ENCODE measurements around the gene CASP8.
A peak's percentile ranks its signal among the peaks of the same experiment; 100 is the strongest.

The CASP8 gene

GRCh38 chr2:201260302-201260800, at the start of gene CASP8:
TSS of gene CASP8 (plus strand) at chr2:201260536. CDS start at chr2:201266487, 5,951 bp downstream.
- H3K36me3 ChIP-seq (ENCODE audit: insufficient read depth, low read length) = peaks cover under 1% of the 10 kb centered on the region
- peaks cover 25% of the 10 kb centered on the region for H4K20me1 ChIP-seq (ENCODE audit: insufficient read depth, low read length)
- H3K27me3 ChIP-seq (ENCODE audit: insufficient read depth, low read length, poor library complexity) = no peaks in the 10 kb centered on the region
- H3K9ac ChIP-seq (ENCODE audit: low read depth, low read length) = peak within 1 kb of the TSS; percentile 78
- peak; percentile 60 for ATAC-seq (ENCODE audit: insufficient read depth, low read depth)
- DNase-seq = peak; percentile 78
- H2AFZ ChIP-seq (ENCODE audit: low read depth, low read length) = peak within 1 kb of the TSS; percentile 66
- H3K4me2 ChIP-seq (ENCODE audit: insufficient read depth, low read length) = peak within 1 kb of the TSS; percentile 83
- H3K9me3 ChIP-seq (ENCODE audit: insufficient read depth, low read length, severe bottlenecking) = no peaks in the 10 kb centered on the region
- TF ChIP-seq EZH2 (IDR thresholded peaks at IDR 0.05; ENCODE audit: borderline replicate concordance, low read depth, low read length, severe bottlenecking) (no peak), CTCF (IDR thresholded peaks at IDR 0.05; ENCODE audit: borderline replicate concordance, extremely low read depth, low read length, poor library complexity, severe bottlenecking) (no peak)
- H3K27ac ChIP-seq (ENCODE audit: low read length) = peak within 1 kb of the TSS; percentile 94
- peaks cover 96% of the 10 kb centered on the region for H3K4me1 ChIP-seq (ENCODE audit: insufficient read depth, low read length)
- peaks cover 81% of the 10 kb centered on the region for H3K79me2 ChIP-seq (ENCODE audit: insufficient read depth, low read length)
- peak within 1 kb of the TSS; percentile 36 to 63 for H3K4me3 ChIP-seq (ENCODE audit: low read depth in 1 of 2, low read length in 2 of 2)

GRCh38 chr2:201215963-201216362, 44.4 kb upstream of the CASP8 start:
- Histone ChIP-seq H3K79me2 (ENCODE audit: insufficient read depth, low read length) (no peaks in the 10 kb centered on the region), H2AFZ (ENCODE audit: low read depth, low read length) (no peak overlapping the region), H3K9ac (ENCODE audit: low read depth, low read length) (no peak overlapping the region), H3K9me3 (ENCODE audit: insufficient read depth, low read length, severe bottlenecking) (no peaks in the 10 kb centered on the region), H4K20me1 (ENCODE audit: insufficient read depth, low read length) (no peaks in the 10 kb centered on the region), H3K27ac (ENCODE audit: low read length) (no peak overlapping the region), H3K36me3 (ENCODE audit: insufficient read depth, low read length) (peaks cover 16% of the 10 kb centered on the region), H3K4me3 (ENCODE audit: low read depth in 1 of 2, low read length in 2 of 2) (no peak overlapping the region), H3K4me1 (ENCODE audit: insufficient read depth, low read length) (peaks cover 17% of the 10 kb centered on the region; the same call in 1 of the 2 replicates), H3K4me2 (ENCODE audit: insufficient read depth, low read length) (no peak overlapping the region), H3K27me3 (ENCODE audit: insufficient read depth, low read length, poor library complexity) (no peaks in the 10 kb centered on the region)
- no peak for ATAC-seq (ENCODE audit: insufficient read depth, low read depth)
- TF ChIP-seq EZH2 (IDR thresholded peaks at IDR 0.05; ENCODE audit: borderline replicate concordance, low read depth, low read length, severe bottlenecking) (no peak), CTCF (IDR thresholded peaks at IDR 0.05; ENCODE audit: borderline replicate concordance, extremely low read depth, low read length, poor library complexity, severe bottlenecking) (no peak)
- DNase-seq = no peak

GRCh38 chr2:201216918-201217317, 43.4 kb upstream of the CASP8 start:
- H3K4me1 ChIP-seq (ENCODE audit: insufficient read depth, low read length) = peaks cover 17% of the 10 kb centered on the region; the same call in 1 of the 2 replicates
- H3K4me2 ChIP-seq (ENCODE audit: insufficient read depth, low read length) = no peak overlapping the region
- no peak for DNase-seq
- no peak overlapping the region for H3K9ac ChIP-seq (ENCODE audit: low read depth, low read length)
- TF ChIP-seq CTCF (IDR thresholded peaks at IDR 0.05; ENCODE audit: borderline replicate concordance, extremely low read depth, low read length, poor library complexity, severe bottlenecking) = no peak
- no peak for TF ChIP-seq EZH2 (IDR thresholded peaks at IDR 0.05; ENCODE audit: borderline replicate concordance, low read depth, low read length, severe bottlenecking)
- H4K20me1 ChIP-seq (ENCODE audit: insufficient read depth, low read length) = no peaks in the 10 kb centered on the region
- no peaks in the 10 kb centered on the region for H3K79me2 ChIP-seq (ENCODE audit: insufficient read depth, low read length)
- no peak overlapping the region for H3K4me3 ChIP-seq (ENCODE audit: low read depth in 1 of 2, low read length in 2 of 2)
- no peak overlapping the region for H2AFZ ChIP-seq (ENCODE audit: low read depth, low read length)
- H3K27ac ChIP-seq (ENCODE audit: low read length) = no peak overlapping the region
- H3K27me3 ChIP-seq (ENCODE audit: insufficient read depth, low read length, poor library complexity) = no peaks in the 10 kb centered on the region
- no peak for ATAC-seq (ENCODE audit: insufficient read depth, low read depth)
- peaks cover 16% of the 10 kb centered on the region for H3K36me3 ChIP-seq (ENCODE audit: insufficient read depth, low read length)
- no peaks in the 10 kb centered on the region for H3K9me3 ChIP-seq (ENCODE audit: insufficient read depth, low read length, severe bottlenecking)

All from DND-41 (cell line).